ENCODE results near the gene SPSB4. TPM values are rescaled to one million over a fixed set of nuclear protein-coding genes. Genes with fewer than 3 reads are reported as not detected.

SPSB4 gene
- total RNA-seq, 1 experiment from 2014 or later = 0.05 TPM

DNA sequence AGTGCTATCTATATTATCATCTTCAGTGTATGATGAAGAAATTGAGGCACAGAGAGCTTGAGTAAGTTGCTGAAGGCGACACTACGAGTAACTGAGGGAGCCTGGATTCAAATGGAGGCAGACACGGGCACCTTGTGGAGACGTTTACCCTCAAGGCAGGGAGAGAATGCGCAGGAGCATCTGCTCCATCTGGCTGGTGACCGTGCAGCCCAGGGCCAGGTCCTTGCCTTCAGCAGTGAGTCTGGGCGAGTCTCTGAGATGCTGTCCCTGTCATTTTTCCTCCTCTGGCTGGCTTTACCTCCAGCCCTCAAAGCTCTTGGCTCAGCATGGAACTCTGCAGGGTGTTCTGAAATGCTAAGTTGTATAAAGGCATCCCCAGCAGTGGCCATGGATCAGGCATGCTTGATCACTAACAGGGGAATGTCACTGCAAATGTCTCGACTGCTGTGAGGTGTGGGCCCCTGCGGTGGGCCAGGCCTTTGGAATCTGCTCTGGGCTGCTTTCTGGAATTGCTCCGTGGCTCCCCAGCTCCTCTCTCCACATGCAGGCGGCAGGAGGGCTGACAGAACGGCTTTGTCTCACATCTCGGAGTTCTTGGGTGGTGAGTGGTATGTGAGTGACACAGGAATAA, 19.7 kb downstream of the SPSB4 start:
- in situ Hi-C loops (cut with HindIII; ENCODE audit: low pct_unique_long_range_greater_than_20kb, low sequenced_read_pairs) (no loop called here), intact Hi-C loops (cut with micrococcal nuclease; ENCODE audit: unreplicated experiment) (no loop called here)
- TF ChIP-seq POLR2AphosphoS5 (IDR thresholded peaks at IDR 0.05; ENCODE audit: low read depth, low read length) = no peak
- TF ChIP-seq, protein P1, sequence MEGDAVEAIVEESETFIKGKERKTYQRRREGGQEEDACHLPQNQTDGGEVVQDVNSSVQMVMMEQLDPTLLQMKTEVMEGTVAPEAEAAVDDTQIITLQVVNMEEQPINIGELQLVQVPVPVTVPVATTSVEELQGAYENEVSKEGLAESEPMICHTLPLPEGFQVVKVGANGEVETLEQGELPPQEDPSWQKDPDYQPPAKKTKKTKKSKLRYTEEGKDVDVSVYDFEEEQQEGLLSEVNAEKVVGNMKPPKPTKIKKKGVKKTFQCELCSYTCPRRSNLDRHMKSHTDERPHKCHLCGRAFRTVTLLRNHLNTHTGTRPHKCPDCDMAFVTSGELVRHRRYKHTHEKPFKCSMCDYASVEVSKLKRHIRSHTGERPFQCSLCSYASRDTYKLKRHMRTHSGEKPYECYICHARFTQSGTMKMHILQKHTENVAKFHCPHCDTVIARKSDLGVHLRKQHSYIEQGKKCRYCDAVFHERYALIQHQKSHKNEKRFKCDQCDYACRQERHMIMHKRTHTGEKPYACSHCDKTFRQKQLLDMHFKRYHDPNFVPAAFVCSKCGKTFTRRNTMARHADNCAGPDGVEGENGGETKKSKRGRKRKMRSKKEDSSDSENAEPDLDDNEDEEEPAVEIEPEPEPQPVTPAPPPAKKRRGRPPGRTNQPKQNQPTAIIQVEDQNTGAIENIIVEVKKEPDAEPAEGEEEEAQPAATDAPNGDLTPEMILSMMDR (IDR thresholded peaks at IDR 0.05) = no peak
- no peak for TF ChIP-seq SIN3A (IDR thresholded peaks at IDR 0.05; ENCODE audit: borderline replicate concordance, insufficient read depth, low read depth, low read length)
- TF ChIP-seq TCF7L2 (IDR thresholded peaks at IDR 0.05; ENCODE audit: low read depth, low read length) = no peak
- TF ChIP-seq, protein P2, sequence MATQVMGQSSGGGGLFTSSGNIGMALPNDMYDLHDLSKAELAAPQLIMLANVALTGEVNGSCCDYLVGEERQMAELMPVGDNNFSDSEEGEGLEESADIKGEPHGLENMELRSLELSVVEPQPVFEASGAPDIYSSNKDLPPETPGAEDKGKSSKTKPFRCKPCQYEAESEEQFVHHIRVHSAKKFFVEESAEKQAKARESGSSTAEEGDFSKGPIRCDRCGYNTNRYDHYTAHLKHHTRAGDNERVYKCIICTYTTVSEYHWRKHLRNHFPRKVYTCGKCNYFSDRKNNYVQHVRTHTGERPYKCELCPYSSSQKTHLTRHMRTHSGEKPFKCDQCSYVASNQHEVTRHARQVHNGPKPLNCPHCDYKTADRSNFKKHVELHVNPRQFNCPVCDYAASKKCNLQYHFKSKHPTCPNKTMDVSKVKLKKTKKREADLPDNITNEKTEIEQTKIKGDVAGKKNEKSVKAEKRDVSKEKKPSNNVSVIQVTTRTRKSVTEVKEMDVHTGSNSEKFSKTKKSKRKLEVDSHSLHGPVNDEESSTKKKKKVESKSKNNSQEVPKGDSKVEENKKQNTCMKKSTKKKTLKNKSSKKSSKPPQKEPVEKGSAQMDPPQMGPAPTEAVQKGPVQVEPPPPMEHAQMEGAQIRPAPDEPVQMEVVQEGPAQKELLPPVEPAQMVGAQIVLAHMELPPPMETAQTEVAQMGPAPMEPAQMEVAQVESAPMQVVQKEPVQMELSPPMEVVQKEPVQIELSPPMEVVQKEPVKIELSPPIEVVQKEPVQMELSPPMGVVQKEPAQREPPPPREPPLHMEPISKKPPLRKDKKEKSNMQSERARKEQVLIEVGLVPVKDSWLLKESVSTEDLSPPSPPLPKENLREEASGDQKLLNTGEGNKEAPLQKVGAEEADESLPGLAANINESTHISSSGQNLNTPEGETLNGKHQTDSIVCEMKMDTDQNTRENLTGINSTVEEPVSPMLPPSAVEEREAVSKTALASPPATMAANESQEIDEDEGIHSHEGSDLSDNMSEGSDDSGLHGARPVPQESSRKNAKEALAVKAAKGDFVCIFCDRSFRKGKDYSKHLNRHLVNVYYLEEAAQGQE (IDR thresholded peaks at IDR 0.05; ENCODE audit: insufficient read depth in 1 of 2, low read depth in 2 of 2, low read length in 1 of 2) = no peak
- H3K4me3 ChIP-seq (ENCODE audit: low read depth in 2 of 2, low read length in 2 of 2) = no peak overlapping the region
- H3K9me3 ChIP-seq (ENCODE audit: control insufficient read depth, insufficient read depth, low read depth, low read length) = no peaks in the 10 kb centered on the region
- peak; percentile 53; the same call in 1 of the 2 replicates for ATAC-seq
- H3K27me3 ChIP-seq (ENCODE audit: control insufficient read depth, insufficient read depth, low read length) = no peaks in the 10 kb centered on the region; the same call in 1 of the 2 replicates
- H3K36me3 ChIP-seq (ENCODE audit: control insufficient read depth, insufficient read depth, low read length) = no peaks in the 10 kb centered on the region
- H3K27ac ChIP-seq (ENCODE audit: low read length) = no peak overlapping the region
- no peak for DNase-seq (ENCODE audit: low read depth, low spot score)
- ChIA-PET CTCF (no interaction called here), POLR2A (no interaction called here)
- no TSS peak for BruUV-seq (replicated peaks)
- H3K4me1 ChIP-seq (ENCODE audit: control insufficient read depth, insufficient read depth, low read length) = no peaks in the 10 kb centered on the region

DNA sequence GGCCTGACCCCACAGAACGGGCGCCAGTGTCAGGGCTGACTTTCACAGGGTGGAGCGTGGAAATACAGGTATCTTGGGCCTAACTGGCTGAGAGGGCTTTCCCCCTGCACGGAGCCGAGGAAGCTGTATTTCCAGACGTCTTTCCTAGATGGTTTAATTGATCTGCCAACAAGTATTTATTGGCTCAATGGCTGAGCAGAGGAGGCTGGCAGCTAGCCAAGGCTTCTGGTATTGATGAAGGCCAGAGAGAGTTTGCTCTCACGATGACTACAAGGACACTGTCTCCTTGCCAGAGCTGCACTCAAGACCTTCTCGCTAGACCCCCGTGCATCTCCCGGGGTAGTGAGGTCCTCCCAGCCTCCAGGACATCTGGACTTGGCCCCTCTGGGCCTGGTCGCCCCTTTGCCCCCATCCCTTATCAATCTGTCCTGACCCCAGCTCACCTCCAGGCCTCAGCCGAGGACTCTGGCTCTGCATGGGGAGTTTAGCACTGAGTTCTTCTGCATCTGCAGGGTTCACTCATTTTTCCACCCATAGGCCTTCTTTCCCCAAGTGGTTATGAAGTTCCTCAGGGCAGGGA, 20.6 kb downstream of the SPSB4 start:
- DNase-seq (ENCODE audit: low read depth, low spot score) (no peak), ATAC-seq (no peak)
- intact Hi-C loops (cut with micrococcal nuclease; ENCODE audit: unreplicated experiment) = no loop called here
- Histone ChIP-seq H3K4me3 (ENCODE audit: low read depth in 2 of 2, low read length in 2 of 2) (no peak overlapping the region), H3K27ac (ENCODE audit: low read length) (no peak overlapping the region), H3K4me1 (ENCODE audit: control insufficient read depth, insufficient read depth, low read length) (no peaks in the 10 kb centered on the region), H3K36me3 (ENCODE audit: control insufficient read depth, insufficient read depth, low read length) (no peaks in the 10 kb centered on the region), H3K27me3 (ENCODE audit: control insufficient read depth, insufficient read depth, low read length) (no peaks in the 10 kb centered on the region; the same call in 1 of the 2 replicates), H3K9me3 (ENCODE audit: control insufficient read depth, insufficient read depth, low read depth, low read length) (no peaks in the 10 kb centered on the region)
- TF ChIP-seq SIN3A (IDR thresholded peaks at IDR 0.05; ENCODE audit: borderline replicate concordance, insufficient read depth, low read depth, low read length) = no peak
- TF ChIP-seq, protein P2 (IDR thresholded peaks at IDR 0.05; ENCODE audit: insufficient read depth in 1 of 2, low read depth in 2 of 2, low read length in 1 of 2) = no peak
- no peak for TF ChIP-seq TCF7L2 (IDR thresholded peaks at IDR 0.05; ENCODE audit: low read depth, low read length)
- TF ChIP-seq, protein P1 (IDR thresholded peaks at IDR 0.05) = no peak
- no peak for TF ChIP-seq POLR2AphosphoS5 (IDR thresholded peaks at IDR 0.05; ENCODE audit: low read depth, low read length)
- in situ Hi-C loops (cut with HindIII; ENCODE audit: low pct_unique_long_range_greater_than_20kb, low sequenced_read_pairs) = no loop called here
- CTCF ChIA-PET = no interaction called here
- BruUV-seq (replicated peaks) = no TSS peak
- POLR2A ChIA-PET = no interaction called here
